Type B pancreatic cell (in vitro differentiated cells): ENCODE results near the gene EPS15. TPM values are rescaled to one million over a fixed set of nuclear protein-coding genes. Genes with fewer than 3 reads are reported as not detected.
"Not testable (repeated sequence)": the region's sequence is repeated elsewhere in the genome, so short reads cannot be mapped to it uniquely, and the experiment has no call there.

Source experiments
- DNase-seq: peaks from one replicate; pipeline ENCODE4 v3.0.0; 2021; ENCODE audit warnings: mixed read lengths; ENCODE audit not compliant: unreplicated experiment; ENCODE audit errors: extremely low spot score
- H3K27ac Mint-ChIP-seq: 2 replicates; pipeline ENCODE4 v1.8.0; 2021; ENCODE audit warnings: mild to moderate bottlenecking, mixed read lengths
- H3K27me3 Mint-ChIP-seq: 2 replicates; pipeline ENCODE4 v1.8.0; 2021; ENCODE audit warnings: mixed read lengths
- H3K36me3 Mint-ChIP-seq: 2 replicates; pipeline ENCODE4 v1.8.0; 2021; ENCODE audit warnings: mixed read lengths
- H3K4me1 Mint-ChIP-seq: one replicate; pipeline ENCODE4 v1.8.0; 2021; ENCODE audit warnings: mixed read lengths; ENCODE audit not compliant: unreplicated experiment
- H3K4me3 Mint-ChIP-seq: 2 replicates; pipeline ENCODE4 v1.8.0; 2021; ENCODE audit warnings: mild to moderate bottlenecking, mixed read lengths
- H3K9me3 Mint-ChIP-seq: 2 replicates; pipeline ENCODE4 v1.8.0; 2021; ENCODE audit warnings: mixed read lengths
- total RNA-seq: library from RNA; stranded (reverse); gene quantifications from 2 replicates; pipeline ENCODE4 v1.2.1, GENCODE V29; 2021; ENCODE audit warnings: low replicate concordance
- TF ChIP-seq, protein P1 (sequence below): fragments of 200-600 bp; sonication (generic); conservative IDR thresholded peaks from 2 replicates; pipeline ENCODE4 v1.5.0; 2021; ENCODE audit warnings: antibody characterized with exemption, mild to moderate bottlenecking

EPS15 gene
- total RNA-seq, 1 donor from 2014 or later = 49.4 TPM

DNA sequence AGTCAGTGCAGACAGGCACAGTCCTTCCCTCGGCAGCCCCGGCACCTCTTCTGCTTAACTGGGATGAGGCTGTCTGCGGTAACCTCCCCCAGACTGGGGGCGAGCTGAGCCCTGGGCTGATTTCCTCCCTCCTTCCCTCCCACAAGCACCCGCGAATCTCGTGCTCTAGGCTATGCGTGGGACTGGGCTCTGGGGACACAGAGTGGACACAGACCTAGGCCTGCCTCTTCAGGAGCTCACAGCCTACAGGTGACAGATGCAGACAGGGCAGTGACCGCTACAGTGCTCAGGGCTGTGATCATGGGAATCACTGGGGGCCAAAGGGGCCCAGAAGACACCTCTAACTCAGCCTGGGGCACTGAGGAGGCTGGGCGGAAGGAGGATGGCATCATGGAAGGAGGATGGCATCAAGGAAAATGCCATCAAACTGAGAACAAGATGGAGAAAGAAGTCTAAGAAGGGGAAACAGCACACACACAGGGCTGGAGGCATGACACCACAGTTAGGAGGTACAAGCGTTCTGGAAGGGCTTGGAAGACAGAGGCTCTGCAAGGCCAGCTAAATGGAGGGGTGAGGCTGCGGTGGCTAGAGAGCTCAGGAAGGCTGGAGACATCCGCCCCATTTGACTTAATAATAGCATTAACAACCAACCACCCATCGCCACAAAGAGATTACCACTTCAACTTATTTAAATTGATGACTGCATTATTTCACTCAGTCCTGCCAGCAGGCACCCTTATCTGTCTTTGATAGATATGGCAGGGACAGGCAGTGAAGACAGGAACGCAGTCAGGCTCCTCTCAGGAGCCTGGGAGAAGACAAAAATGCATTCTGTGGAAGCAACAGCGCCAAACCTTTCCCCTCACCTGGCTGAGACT lies 192.9 kb downstream of the EPS15 start:
- TF ChIP-seq, protein P1, sequence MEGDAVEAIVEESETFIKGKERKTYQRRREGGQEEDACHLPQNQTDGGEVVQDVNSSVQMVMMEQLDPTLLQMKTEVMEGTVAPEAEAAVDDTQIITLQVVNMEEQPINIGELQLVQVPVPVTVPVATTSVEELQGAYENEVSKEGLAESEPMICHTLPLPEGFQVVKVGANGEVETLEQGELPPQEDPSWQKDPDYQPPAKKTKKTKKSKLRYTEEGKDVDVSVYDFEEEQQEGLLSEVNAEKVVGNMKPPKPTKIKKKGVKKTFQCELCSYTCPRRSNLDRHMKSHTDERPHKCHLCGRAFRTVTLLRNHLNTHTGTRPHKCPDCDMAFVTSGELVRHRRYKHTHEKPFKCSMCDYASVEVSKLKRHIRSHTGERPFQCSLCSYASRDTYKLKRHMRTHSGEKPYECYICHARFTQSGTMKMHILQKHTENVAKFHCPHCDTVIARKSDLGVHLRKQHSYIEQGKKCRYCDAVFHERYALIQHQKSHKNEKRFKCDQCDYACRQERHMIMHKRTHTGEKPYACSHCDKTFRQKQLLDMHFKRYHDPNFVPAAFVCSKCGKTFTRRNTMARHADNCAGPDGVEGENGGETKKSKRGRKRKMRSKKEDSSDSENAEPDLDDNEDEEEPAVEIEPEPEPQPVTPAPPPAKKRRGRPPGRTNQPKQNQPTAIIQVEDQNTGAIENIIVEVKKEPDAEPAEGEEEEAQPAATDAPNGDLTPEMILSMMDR = no peak
- no peaks in the 10 kb centered on the region for H3K36me3 Mint-ChIP-seq
- no peak for DNase-seq
- H3K9me3 Mint-ChIP-seq = no peaks in the 10 kb centered on the region
- H3K27me3 Mint-ChIP-seq = peaks cover 16% of the 10 kb centered on the region
- H3K27ac Mint-ChIP-seq = peak overlapping the region; percentile 68
- H3K4me1 Mint-ChIP-seq = peaks cover 2% of the 10 kb centered on the region
- peak overlapping the region; percentile 17 for H3K4me3 Mint-ChIP-seq

DNA sequence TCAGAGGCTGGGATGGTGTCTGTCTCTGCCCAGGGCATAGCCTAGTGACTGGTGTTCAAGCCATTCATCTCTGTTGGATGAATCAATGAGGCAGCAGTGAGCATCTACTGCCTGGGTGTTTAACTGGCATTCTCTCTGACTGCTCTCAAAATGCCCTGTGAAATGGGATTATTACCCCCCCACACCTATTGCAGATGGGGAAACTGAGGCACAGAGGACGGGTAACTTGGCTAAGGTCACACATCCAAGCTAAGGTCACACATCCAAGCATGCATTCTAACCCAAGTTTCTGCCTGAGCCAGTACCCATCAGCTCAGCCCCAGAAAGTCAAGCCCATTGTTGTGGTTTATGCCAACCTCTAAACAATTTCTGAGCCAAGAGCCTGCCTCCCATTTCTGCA lies 193.7 kb downstream of the EPS15 start:
- no peak overlapping the region for H3K27ac Mint-ChIP-seq
- TF ChIP-seq, protein P1 = no peak
- no peaks in the 10 kb centered on the region for H3K9me3 Mint-ChIP-seq
- H3K36me3 Mint-ChIP-seq = no peaks in the 10 kb centered on the region
- H3K4me1 Mint-ChIP-seq = no peaks in the 10 kb centered on the region
- no peak overlapping the region for H3K4me3 Mint-ChIP-seq
- H3K27me3 Mint-ChIP-seq = peaks cover 11% of the 10 kb centered on the region
- no peak for DNase-seq

DNA sequence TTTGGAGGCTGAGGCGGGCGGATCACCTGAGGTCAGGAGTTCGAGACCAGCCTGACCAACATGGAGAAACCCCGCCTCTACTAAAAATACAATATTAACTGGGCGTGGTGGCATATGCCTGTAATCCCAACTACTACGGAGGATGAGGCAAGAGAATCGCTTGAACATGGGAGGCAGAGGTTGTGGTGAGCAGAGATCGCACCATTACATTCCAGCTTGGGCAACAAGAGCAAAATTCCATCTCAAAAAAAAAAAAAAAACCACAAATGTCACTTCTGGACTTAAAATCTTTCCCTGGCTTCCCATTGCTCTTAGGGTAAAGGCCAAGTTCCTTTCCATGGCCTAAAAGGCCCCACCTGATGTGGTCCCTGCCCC lies 194.1 kb downstream of the EPS15 start:
- peaks cover 11% of the 10 kb centered on the region for H3K27me3 Mint-ChIP-seq
- DNase-seq, H3K36me3 Mint-ChIP-seq, H3K9me3 Mint-ChIP-seq, H3K4me3 Mint-ChIP-seq, H3K4me1 Mint-ChIP-seq, H3K27ac Mint-ChIP-seq: not testable (repeated sequence)

DNA sequence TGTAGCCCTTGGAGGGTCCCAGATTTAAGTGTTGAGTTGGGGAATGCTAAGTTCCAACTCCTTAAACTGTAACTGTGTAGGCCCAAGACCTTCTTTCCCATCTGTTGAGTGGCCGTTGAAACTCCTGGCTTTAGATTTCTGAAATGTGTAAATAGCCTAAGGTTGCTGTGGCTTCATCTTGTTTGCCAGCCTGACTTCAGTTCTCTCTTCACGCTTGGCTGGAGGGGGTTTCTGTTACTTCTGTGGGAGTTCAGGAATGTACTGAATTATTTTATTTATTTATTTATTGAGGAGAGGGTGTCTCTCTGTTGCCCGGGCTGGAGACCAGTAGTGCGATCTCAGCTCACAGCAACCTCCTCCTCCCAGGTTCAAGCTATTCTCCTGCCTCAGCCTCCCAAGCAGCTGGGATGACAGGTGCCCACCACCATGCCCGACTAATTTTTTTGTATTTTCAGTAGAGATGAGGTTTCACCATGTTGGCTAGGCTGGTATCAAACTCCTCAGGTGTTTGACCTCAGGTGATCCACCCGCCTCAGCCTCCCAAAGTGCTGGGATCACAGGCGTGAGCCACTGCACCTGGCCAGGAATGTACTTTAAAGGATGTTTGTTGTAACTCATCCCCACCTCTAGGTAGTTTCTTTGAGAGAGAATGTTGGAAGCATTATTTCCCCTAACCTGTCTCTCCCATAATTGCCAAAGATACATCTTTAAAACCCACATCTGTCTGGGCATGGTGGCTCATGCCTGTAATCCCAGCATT lies 194.6 kb downstream of the EPS15 start:
- no peak overlapping the region for H3K4me3 Mint-ChIP-seq
- H3K36me3 Mint-ChIP-seq = no peaks in the 10 kb centered on the region
- H3K27me3 Mint-ChIP-seq = peaks cover 11% of the 10 kb centered on the region
- DNase-seq = no peak
- H3K27ac Mint-ChIP-seq = no peak overlapping the region
- no peaks in the 10 kb centered on the region for H3K4me1 Mint-ChIP-seq
- no peaks in the 10 kb centered on the region for H3K9me3 Mint-ChIP-seq
- TF ChIP-seq, protein P1 = no peak

DNA sequence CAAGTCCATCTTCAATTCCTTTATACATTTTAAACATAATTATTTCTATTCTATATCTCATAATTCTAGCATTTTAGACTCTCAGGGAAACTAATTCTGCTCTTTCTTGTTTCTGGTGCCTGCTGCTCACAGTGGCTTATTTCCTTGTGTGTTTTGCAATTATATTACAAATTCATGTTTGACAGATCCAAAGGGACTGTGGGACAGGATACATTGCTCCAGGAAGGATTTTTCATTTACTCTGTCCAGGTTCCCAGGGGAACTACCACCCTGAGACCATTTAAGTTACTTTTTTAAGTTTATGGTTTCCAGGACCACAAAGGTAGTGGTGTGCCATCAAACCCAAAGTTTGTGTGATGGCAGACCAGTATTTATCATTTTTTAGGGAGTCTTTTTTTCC lies 195.3 kb downstream of the EPS15 start:
- TF ChIP-seq, protein P1 = no peak
- no peaks in the 10 kb centered on the region for H3K4me1 Mint-ChIP-seq
- no peak overlapping the region for H3K27ac Mint-ChIP-seq
- H3K36me3 Mint-ChIP-seq = no peaks in the 10 kb centered on the region
- peaks cover 6% of the 10 kb centered on the region for H3K27me3 Mint-ChIP-seq
- DNase-seq = no peak
- no peaks in the 10 kb centered on the region for H3K9me3 Mint-ChIP-seq
- no peak overlapping the region for H3K4me3 Mint-ChIP-seq
